ENCODE results near the gene ELOVL1.

Gene ELOVL1

GRCh38 chr1:43352881-43353280, 14.9 kb downstream of the ELOVL1 start:
- no peak for DNase-seq

- no peak for DNase-seq
Observed at GRCh38 chr1:43352351-43352705, 15.5 kb downstream of the ELOVL1 start.

DNA sequence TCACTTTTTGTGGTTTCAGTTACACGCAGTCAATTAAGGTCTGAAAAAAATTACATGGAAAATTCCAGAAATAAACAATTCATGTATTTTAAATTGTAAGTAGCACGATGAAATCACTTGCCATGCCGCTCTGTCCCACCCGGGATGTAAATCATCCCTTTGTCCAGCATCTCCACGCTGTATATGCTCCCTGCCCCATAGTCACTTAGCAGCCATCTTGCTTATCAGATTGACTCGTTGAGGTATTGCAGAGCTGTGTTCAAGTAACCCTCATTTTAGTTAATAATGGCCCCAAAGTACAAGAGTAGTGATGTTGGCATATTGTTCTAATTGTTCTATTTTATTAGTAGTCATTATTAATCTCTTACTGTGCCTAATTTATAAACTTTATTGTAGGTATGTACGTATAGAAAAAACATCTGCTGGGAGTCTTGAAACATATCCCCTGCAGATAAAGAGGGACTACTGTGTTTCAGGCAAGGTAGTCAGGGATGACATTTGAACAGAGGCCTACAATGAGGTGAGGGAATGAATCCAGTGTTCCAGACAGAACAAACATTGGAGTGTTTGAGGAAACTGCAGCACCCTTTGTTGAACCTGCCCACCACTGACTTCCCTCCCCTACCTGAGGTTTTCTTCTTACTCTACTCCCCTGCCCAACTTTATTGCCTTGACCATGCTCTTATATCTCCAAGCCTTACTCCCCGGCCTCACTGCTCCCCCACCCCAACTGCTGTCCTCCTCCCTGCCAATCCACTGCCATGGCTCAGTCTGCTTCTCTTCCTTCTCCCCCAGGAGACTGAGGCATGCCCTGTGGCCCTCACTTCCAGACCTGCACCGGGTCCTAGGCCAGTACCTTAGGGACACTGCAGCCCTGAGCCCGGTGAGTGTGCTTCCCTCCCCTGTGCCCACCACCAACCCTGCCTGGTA, 16.1 kb downstream of the ELOVL1 start:
- DNase-seq, result no peak

- no peak for DNase-seq
Observed at GRCh38 chr1:43350976-43351375, 16.8 kb downstream of the ELOVL1 start.

GRCh38 chr1:43349594-43350306, 18.1 kb downstream of the ELOVL1 start:
- DNase-seq, result no peak

DNA sequence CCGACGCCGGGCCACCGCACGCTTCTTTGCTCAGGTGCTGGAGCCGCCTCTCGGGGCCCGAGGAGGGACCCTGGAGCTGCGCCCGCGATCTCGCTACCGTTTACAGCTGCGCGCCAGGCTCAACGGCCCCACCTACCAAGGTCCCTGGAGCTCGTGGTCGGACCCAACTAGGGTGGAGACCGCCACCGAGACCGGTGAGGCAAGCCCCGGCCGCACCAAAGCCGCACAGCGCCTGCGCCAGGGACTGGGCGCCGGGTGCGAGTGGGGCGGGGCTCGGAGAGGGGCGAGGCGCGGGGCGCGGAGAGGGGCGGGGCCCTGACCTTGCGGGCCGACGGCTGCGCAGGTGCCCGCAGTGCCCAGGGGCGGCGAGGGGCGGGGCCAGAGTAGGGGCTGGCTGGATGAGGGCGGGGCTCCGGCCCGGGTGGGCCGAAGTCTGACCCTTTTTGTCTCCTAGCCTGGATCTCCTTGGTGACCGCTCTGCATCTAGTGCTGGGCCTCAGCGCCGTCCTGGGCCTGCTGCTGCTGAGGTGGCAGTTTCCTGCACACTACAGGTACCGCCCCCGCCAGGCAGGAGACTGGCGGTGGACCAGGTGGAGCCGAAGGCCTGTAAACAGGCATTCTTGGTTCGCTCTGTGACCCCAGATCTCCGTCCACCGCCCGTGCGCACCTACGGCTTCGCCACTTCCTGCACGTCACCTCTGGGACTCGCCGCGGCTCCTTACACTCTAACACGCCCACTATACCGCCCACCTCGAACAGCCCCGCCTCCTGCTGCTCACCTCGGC, 18.8 kb downstream of the ELOVL1 start:
- DNase-seq, result peak; percentile 30

DNA sequence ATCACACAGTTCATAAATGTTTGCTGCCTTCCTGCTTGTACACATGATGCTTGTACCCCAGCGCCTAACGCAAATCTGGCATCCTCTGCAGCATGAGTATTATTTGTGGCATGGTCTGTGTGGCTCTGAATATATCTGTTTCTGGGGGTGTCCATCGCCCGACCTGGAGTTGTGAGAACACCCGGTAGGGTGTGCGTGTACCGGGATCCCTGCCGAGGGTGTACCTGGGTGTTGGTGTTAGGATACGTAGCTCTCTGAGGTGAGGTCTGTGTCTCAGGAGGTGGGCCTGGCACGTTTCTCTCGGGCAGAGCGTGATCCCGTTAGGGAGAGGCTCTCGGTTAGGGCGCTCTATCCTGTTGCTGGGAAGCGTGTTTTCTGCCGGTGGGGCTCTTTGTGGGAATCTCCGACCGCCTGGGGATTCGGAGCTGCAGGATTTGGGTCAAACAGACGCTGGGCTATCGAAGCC, 19.4 kb downstream of the ELOVL1 start:
- DNase-seq, result no peak

- DNase-seq, result no peak
Observed at GRCh38 chr1:43346636-43347035, 21.2 kb downstream of the ELOVL1 start.

- DNase-seq, result no peak
Observed at GRCh38 chr1:43345120-43345519, 22.7 kb downstream of the ELOVL1 start.

DNA sequence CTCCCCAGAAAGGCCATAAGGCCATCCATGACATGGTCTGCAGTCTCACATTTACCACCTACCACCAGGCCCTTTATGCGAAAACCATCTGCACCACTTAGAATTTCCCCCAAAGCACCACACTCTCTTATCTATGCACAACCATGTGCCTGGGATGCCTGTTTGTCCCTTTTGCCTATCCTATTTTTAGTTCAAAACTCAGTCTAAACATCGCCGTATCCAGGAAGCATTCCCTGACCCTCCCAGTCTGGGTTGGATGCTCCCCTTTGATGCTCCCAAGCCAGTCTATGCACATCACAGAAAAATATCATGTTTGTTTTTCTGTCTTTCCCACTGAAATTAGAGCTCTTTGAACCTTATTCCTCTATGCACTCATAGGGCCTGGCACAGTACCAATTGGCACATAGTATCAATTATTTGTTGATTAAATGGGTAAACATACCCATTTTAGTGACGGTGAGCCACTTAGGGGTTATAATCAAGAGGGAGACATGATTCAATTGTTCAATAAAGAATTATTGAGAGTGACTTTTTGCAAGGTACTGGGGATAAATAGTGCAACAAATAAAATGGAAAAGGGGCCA, 23.5 kb downstream of the ELOVL1 start:
- no peak for DNase-seq

- no peak for DNase-seq
Observed at GRCh38 chr1:43340559-43340958, 27.3 kb downstream of the ELOVL1 start.

GRCh38 chr1:43339584-43340232, 28.1 kb downstream of the ELOVL1 start:
- DNase-seq, result no peak

DNA sequence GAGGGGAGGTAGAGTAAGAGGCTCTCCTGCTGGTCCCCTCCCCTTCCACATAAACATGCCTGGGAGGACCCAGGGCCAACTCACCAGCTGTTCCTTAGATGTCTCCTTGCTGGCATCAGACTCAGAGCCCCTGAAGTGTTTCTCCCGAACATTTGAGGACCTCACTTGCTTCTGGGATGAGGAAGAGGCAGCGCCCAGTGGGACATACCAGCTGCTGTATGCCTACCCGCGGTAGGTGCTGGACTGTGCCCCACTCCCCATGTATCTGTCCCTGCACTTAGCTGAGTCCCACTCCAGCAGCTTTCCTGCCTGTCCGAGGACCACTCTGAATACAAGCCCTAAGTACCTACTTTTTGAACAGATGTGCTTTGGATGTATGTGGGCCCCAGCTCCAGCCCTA, 29.8 kb downstream of the ELOVL1 start:
- no peak for DNase-seq

DNA sequence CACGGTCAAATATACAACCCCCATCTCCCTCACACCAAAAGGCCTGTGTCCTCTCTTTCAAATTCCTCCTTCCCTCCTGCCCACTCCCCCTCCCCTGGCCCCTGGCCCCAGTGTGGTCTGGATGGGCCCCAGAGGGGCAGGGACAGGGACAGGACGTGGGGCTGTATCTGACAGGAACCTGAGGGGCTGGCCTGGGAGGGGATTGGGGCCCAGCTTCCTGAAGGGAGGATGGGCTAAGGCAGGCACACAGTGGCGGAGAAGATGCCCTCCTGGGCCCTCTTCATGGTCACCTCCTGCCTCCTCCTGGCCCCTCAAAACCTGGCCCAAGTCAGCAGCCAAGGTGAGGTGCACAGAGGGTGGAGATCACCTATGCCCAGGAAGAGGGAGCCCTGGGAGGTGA, 30.2 kb downstream of the ELOVL1 start, which contains the start of gene MPL:
Gene MPL, plus strand, starts transcription at position 231 of the 400 bp plus-strand sequence. Its CDS starts 31 bp downstream, at position 262.
- DNase-seq, result no peak

- DNase-seq, result no peak
Observed at GRCh38 chr1:43334453-43335205, 33.2 kb downstream of the ELOVL1 start.

DNA sequence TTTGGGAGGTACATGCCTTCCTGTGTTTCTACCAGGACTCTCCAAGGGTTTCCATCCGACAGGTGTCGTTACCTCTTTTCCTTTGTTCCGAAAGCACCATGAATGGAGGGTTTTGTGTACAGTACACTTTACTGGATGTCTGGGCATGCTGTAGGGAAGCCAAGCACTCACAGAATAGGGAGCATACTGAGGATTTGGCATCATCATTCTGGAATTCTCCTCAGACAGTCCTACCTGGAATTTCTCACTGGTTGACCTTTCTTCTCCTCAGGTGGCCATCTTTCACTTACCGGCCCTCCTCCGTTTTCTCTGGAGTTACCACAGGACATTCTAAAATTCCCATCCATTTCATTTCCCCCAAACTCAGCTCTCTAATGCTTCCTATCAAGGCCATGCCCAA, 36.1 kb downstream of the ELOVL1 start:
- no peak for DNase-seq

DNA sequence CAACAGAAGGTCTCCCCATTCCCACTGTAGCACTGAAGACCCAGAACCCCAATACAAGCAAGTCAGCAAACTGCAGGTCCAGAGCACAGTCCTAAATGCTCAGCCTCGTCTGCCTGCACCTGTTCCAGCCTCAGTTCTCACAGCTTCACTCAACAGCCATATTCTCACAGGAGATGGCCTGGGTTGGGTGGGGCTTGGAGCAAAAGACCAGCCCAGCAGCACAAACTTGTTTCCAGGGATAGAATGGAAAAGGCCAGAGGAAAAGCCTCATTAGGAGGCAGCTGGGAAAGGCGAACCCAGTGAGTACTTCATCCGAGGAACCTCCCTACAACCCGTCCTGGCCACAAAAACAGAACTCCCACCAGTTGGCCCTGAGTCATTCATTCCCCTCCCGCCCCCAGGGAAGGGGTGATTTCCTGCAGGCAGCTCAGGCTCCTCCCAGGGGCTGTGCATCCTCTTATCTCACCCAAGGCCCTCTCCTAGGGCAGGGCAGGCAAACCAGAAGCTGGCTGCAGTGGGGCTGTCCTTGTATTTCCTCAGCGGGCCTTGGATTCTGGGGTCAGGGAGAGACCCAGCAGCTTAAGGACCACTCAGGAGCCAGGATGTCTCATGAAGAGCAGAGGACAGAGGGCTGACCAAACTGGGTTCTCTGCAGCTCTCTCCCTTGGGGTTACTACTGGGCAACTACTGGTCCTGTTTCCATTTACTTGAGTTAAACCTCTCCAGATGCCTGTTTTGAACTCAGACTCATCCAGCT, 37.6 kb downstream of the ELOVL1 start:
- no peak for DNase-seq

- DNase-seq, result no peak
Observed at GRCh38 chr1:43327549-43328292, 40.1 kb downstream of the ELOVL1 start.

GRCh38 chr1:43325381-43325780, 42.4 kb downstream of the ELOVL1 start:
- DNase-seq, result no peak

DNA sequence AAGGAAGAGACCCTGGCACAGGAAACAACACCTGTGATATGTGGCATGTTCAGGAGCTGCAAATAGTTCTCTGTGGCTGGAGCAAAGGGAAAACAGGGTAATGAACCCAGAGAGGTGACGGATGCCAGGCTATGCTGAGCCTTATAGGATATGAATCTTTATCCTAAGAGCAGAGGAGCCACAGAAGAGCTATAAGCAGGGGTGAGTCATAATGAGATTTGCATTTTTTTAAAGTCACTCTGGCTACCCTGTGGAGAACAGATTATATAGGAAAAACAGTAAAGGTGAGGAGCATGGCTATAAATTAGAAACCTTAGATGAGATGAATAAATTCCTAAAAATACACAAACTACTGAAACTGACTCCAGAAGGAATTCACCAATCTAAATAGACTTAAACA, 43.0 kb downstream of the ELOVL1 start:
- DNase-seq, result no peak

All from T-helper 9 cell (primary cell).